Inflammatory macrophage (primary cell): ENCODE results near the gene FRMD3.

Experiments
- DNase-seq, 2 donors: peaks; one replicate each; pipeline ENCODE4 v3.0.0-alpha.2; 2020 to 2022

Gene FRMD3

GRCh38 chr9:83327750-83328622 is 210.2 kb downstream of the FRMD3 start:
- no peak for DNase-seq

GRCh38 chr9:83327323-83327722 is 210.9 kb downstream of the FRMD3 start:
- DNase-seq: no peak

- no peak for DNase-seq
Observed at GRCh38 chr9:83323148-83323547, 215.1 kb downstream of the FRMD3 start.

- DNase-seq: no peak
Observed at GRCh38 chr9:83322438-83322837, 215.8 kb downstream of the FRMD3 start.

DNA sequence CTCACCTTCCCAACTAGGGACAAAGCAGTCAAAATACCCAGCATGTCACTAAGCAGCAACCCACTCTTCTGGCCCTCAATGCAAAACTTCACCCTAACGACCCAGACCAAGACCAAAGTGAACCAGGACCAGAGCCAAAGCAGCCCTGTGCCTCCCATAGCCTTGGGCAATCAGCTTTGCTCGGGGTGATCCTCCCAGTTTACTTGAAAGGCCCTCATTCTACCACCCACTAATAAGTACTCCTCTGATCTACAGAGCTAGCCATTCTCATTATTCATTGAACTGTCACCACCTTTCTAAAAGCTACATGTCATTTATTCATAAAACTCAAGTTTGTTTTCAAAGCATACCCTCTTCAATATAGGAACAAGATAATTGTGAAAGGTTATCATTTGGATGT is 221.0 kb downstream of the FRMD3 start:
- DNase-seq: no peak

GRCh38 chr9:83315649-83316048 is 222.6 kb downstream of the FRMD3 start:
- DNase-seq: no peak

- no peak for DNase-seq
Observed at GRCh38 chr9:83313781-83314180, 224.4 kb downstream of the FRMD3 start.

- no peak for DNase-seq
Observed at GRCh38 chr9:83312537-83312936, 225.7 kb downstream of the FRMD3 start.

GRCh38 chr9:83307066-83307724 is 231.0 kb downstream of the FRMD3 start:
- no peak for DNase-seq

DNA sequence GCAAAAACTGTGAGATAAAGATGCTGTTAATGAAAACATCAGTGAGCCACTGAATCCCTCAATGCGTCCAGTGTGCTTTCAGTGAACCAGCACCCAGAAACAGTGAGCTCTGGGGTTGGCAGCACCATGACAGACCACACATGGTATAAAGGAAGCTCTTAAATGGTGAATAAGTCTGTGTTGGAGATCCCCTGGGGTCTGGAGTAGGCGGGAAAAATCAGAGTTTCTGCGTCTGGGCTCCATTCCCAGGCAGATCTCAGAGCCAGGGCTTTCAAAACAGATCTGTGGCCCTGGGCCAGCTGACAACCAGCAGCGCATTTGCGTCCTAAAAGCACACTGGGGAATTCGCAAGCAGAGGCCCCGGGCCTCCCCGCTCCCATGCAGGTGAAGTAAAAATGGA is 233.5 kb downstream of the FRMD3 start:
- DNase-seq: no peak

DNA sequence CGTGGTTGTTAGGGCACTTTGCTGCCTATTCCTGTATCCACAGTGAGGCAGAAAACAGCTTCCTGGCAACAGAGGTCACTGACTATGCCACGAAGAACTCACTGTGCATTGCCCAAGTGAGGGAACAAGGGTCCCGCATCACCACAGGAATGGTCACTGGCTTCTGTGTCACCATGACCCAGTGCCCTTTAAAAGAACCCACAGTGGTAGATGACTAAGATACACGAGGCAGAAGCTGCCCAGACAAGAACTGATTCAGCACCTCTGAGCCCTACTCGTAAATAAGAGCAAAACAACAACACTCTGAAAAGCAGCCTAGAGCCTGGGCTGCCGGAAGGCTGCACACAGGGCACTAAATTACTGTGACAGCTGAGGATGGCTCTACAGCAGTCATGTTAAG is 238.6 kb downstream of the FRMD3 start:
- peak; percentile 83 to 95 for DNase-seq

DNA sequence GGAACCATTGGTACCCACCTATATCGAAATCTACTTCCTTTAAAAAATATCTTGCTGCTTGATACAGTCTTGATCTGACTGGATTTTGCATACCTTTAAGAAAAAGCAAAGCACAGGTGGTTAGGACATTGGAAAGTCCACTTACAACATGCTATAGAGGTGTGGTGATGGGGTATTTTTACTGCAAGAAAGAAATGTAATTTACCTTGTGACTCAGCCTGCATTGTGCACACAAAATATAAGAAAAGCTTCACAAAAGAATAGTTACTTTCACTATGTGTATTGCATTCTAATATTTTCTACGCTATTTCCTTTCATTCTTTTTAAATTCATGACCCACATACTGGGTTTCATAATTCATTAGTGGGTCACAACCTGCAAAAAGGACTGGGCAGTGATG is 239.1 kb downstream of the FRMD3 start:
- no peak for DNase-seq

DNA sequence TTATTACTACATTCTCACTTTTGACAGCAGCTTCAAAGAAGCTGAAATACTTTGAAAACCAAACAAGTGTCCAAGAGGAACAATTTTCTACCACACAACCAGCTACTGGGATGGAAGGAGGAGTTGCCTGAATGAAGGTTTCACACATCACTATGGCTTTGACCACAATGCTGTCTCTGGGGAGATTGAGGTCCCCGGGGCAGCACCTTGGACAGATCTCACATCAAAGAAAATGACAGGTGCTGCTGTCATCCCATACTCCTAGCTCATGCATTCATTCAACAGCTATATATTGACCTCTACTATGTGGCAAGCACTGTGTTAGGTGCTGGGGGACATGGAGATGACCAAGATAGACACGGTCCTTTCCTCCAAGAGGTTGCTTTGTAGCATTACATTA is 242.1 kb downstream of the FRMD3 start:
- no peak for DNase-seq

DNA sequence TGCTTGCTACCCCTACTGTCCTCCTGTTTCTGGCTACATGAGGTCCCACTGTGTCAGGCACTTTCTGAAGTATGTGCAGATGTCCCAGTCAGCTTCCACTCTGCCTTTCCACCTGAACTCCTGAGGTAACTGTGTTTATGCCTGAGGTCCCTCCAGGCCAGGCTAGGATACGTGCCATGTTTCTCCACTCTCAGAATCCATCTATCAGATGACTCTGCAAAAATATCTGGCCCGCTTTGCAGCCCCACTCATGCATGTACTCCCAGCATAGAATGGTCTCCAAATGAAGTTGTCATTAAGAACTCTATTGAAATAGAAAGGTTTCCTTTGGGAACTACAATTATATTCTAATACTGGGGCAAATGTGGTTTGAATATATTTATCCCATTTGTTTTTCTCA is 243.4 kb downstream of the FRMD3 start:
- DNase-seq: no peak

DNA sequence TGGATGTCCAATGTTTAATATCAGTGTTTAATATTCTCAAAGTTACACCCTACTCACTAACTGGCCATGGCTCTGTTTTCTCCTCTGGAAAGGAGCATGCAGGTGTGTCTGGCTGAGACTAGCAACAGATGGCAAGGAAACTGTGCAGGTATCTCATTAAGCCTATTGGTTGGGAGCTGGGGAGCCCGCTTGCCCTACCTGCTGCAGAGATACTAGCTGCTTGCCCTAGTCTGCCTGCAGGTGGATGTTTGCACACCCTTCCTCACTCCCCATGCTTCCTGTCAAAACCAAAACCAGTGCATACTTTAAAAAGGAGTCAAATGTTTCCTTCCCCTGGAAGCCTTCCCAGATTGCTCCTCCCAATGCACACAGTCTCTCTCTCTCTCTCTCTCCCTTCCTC is 247.0 kb downstream of the FRMD3 start:
- no peak for DNase-seq

- DNase-seq: no peak
Observed at GRCh38 chr9:83290692-83291091, 247.5 kb downstream of the FRMD3 start.

DNA sequence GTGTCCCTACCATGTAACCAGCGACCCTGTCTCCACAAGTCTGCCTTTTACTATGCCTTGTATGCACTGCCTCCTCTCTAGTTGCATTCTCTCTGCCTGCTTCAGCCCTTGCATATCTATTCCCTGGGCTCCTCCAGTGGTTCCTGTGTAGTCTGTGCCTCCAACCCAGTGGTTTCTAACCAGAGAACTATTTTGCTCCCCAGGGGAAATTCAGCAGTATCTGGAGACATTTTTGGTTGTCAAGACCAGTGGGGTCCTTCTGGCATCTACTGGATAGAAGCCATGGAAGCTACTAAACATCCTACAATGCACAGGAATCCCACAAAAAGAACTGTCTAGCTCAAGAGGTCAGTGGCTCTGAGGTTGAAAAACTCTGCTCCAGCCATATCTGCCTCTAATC is 251.2 kb downstream of the FRMD3 start:
- no peak for DNase-seq

DNA sequence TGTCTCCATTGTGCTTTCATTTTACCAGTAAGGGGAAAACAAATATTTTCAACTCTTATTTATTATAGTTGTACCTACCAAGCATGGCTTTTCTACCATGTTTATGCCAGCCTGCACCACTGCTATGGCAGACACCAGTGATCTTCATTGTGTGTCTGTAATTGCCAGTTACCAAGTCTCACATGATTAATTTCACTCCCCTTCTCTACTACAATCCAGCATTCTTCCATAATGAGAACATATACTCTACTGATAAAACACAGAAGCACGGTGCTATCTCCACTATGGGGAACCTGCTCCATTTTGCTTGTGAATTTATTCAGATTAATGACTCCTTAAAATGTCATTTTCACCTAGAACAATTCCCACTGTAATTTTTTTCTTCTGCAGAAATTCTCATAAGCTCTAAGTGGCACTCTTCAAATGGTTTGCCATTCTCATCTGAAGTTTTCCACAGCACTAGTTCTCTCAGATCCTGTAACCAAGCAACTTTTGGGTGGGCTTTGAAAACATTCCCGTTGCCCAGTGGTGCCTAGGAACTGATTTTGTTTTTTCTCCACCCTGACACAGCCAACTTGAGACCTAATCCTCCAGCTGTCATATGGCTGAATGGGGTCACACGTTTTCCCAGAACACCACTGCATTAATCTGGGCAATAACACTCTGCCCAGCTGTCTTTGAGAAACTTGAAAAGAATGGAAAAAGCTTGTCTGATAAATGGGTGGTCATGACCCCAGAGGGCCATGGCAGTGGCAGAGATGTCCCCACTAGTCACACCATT is 252.6 kb downstream of the FRMD3 start:
- DNase-seq: no peak

DNA sequence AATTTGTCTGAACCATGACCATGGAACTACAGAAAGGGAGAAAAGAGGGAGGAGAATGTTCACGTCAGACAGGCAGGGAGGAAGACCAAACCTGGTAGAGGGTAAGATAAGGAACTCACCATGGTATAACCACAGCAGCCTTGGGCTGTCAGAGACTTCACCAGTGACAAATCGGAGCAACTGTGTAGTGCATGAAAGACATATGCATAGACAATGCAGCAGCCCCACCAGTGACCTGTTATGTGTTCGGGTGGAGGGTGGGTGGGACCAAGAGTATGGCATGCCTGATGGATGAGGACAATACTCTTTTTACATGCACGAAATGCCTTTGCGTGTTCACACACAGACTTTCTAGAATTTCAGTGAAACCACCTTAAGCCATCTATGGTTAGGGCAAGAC is 253.5 kb downstream of the FRMD3 start:
- no peak for DNase-seq

DNA sequence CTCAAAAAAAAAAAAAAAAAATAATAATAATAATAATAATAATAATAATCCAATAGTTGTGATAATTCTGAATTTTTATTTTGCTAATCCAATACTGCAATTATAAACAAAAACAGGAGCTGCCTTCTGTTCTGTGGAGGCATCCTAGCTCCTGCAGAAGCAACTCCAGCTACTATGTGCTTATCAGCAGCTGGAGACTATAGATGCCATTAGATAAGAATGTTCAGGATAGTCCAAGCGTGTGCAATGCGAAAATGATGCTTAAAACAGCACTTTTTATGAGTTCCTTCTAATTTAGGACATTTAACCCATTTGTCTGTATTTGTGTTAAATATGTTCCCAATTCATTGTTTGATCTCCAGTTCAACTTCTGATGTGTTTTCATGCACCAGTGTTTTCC is 254.7 kb downstream of the FRMD3 start:
- no peak for DNase-seq

- peak; percentile 13 to 22 for DNase-seq
Observed at GRCh38 chr9:83281306-83282255, 256.6 kb downstream of the FRMD3 start.

GRCh38 chr9:83280790-83281189 is 257.4 kb downstream of the FRMD3 start:
- DNase-seq: no peak
